Tibial nerve (tissue), 4 donors: Measurements from ENCODE around the gene DGKD. TPM values are rescaled to one million over a fixed set of nuclear protein-coding genes. Genes with fewer than 3 reads are reported as not detected.

Experiments used
- DNase-seq, 2 donors: peaks; one replicate each; pipeline ENCODE4 v3.0.0-alpha.2; 2019; ENCODE audit warnings: low spot score in 2 of 2
- H3K27ac ChIP-seq, 4 donors: fragments of 200-600 bp; sonication (generic) in 3 of 4; one replicate each; pipeline ENCODE4 v1.5.1; 2017 to 2019; ENCODE audit warnings: mild to moderate bottlenecking in 1 of 4
- H3K27me3 ChIP-seq, 2 donors: fragments of 200-600 bp; sonication (generic) in 1 of 2; one replicate each; pipeline versions ENCODE4 v1.5.1 to v1.6.0; 2017 to 2019
- H3K36me3 ChIP-seq, 3 donors: fragments of 200-600 bp; sonication (generic); one replicate each; pipeline ENCODE4 v1.5.1; 2018 to 2019
- H3K4me1 ChIP-seq, 4 donors: fragments of 200-600 bp; sonication (generic) in 3 of 4; one replicate each; pipeline ENCODE4 v1.5.1; 2017 to 2019
- H3K4me3 ChIP-seq, 4 donors: fragments of 200-600 bp; sonication (generic) in 3 of 4; one replicate each; pipeline ENCODE4 v1.5.1; 2017 to 2019; ENCODE audit warnings: mild to moderate bottlenecking in 1 of 4, moderate library complexity in 1 of 4
- H3K9me3 ChIP-seq, 4 donors: fragments of 200-600 bp; sonication (generic) in 3 of 4; one replicate each; pipeline ENCODE4 v1.5.1; 2017 to 2019
- CTCF ChIP-seq, 5 experiments: fragments of 200-600 bp in 3 of 5; fragments of 450-650 bp in 2 of 5; sonication (generic) in 3 of 5; IDR thresholded peaks; one replicate each; pipeline ENCODE4 v1.5.1; 2016 to 2019; ENCODE audit warnings: antibody characterized with exemption in 5 of 5, mild to moderate bottlenecking in 3 of 5, moderate library complexity in 2 of 5
- EP300 ChIP-seq, 2 donors: sonication (generic); formaldehyde crosslinking; IDR thresholded peaks; one replicate each; pipeline ENCODE4 v1.6.1; 2017; ENCODE audit warnings: antibody characterized with exemption in 2 of 2, mild to moderate bottlenecking in 1 of 2
- POLR2A ChIP-seq, 2 donors: fragments of 450-650 bp; IDR thresholded peaks; one replicate each; pipeline ENCODE4 v1.6.1; 2017; ENCODE audit warnings: antibody characterized with exemption in 2 of 2, mild to moderate bottlenecking in 2 of 2, moderate library complexity in 2 of 2
- WGBS, 2 donors: methylation state at CpG; one replicate each; pipeline ENCODE4 v1.1.5; 2018; 5-methylcytosine and 5-hydroxymethylcytosine counted together
- total RNA-seq, 4 donors: library from RNA; depleted of rRNA; stranded (reverse); fragments of >200 nt; gene quantifications; one replicate each; pipeline ENCODE4 v1.1.0, GENCODE V29; 2016

Gene DGKD
- total RNA-seq, 4 donors from 2014 or later, result 6.5 to 11.7 (median 7.4) TPM

- no peaks in the 10 kb centered on the region for H3K9me3 ChIP-seq
- TF ChIP-seq CTCF (IDR thresholded peaks at IDR 0.05) (no peak), POLR2A (IDR thresholded peaks at IDR 0.05) (no peak), EP300 (IDR thresholded peaks at IDR 0.05) (no peak)
- 73 to 78% methylated on average over 10 of the region's 10 CpGs for WGBS, 2 donors
- H3K4me3 ChIP-seq, result no peak overlapping the region
- H3K4me1 ChIP-seq, result no peaks in the 10 kb centered on the region
- H3K27me3 ChIP-seq, result no peaks in the 10 kb centered on the region
- no peak overlapping the region for H3K27ac ChIP-seq
- peaks cover 0 to 8% (median 6%) of the 10 kb centered on the region in 3 donors for H3K36me3 ChIP-seq
- DNase-seq, result no peak
These were observed 21.4 kb downstream of the DGKD start for GRCh38 chr2:233375490-233376314.

- no peaks in the 10 kb centered on the region for H3K4me1 ChIP-seq
- H3K4me3 ChIP-seq, result no peak overlapping the region
- peaks cover 0 to 6% (median 0%) of the 10 kb centered on the region in 3 donors for H3K36me3 ChIP-seq
- 88 to 94% methylated on average over 6 of the region's 6 CpGs for WGBS, 2 donors
- H3K9me3 ChIP-seq, result no peaks in the 10 kb centered on the region
- no peak for DNase-seq
- no peak overlapping the region for H3K27ac ChIP-seq
- no peaks in the 10 kb centered on the region for H3K27me3 ChIP-seq
- TF ChIP-seq CTCF (IDR thresholded peaks at IDR 0.05) (no peak), POLR2A (IDR thresholded peaks at IDR 0.05) (no peak), EP300 (IDR thresholded peaks at IDR 0.05) (no peak)
These were observed 24.7 kb downstream of the DGKD start for GRCh38 chr2:233379034-233379433.

- WGBS, 2 donors, result 70 to 72% methylated on average over 1 of the region's 1 CpG
- no peak for DNase-seq
- no peak overlapping the region for H3K4me3 ChIP-seq
- no peaks in the 10 kb centered on the region for H3K9me3 ChIP-seq
- no peak for TF ChIP-seq POLR2A (IDR thresholded peaks at IDR 0.05)
- H3K27ac ChIP-seq, result no peak overlapping the region
- H3K36me3 ChIP-seq, result peaks cover 0 to 2% (median 0%) of the 10 kb centered on the region in 3 donors
- H3K4me1 ChIP-seq, result no peaks in the 10 kb centered on the region
- no peaks in the 10 kb centered on the region for H3K27me3 ChIP-seq
These were observed 25.1 kb downstream of the DGKD start for GRCh38 chr2:233379441-233379840.

GRCh38 chr2:233380132-233380895 lies 26.0 kb downstream of the DGKD start:
- TF ChIP-seq POLR2A (IDR thresholded peaks at IDR 0.05) (no peak), CTCF (IDR thresholded peaks at IDR 0.05) (no peak), EP300 (IDR thresholded peaks at IDR 0.05) (no peak)
- H3K27ac ChIP-seq, result no peak overlapping the region
- H3K4me3 ChIP-seq, result no peak overlapping the region
- peaks cover 0 to 7% (median 0%) of the 10 kb centered on the region in 4 donors for H3K4me1 ChIP-seq
- no peaks in the 10 kb centered on the region for H3K27me3 ChIP-seq
- WGBS, 2 donors, result 94% methylated on average over 13 of the region's 13 CpGs
- no peaks in the 10 kb centered on the region for H3K36me3 ChIP-seq
- DNase-seq, result no peak
- H3K9me3 ChIP-seq, result no peaks in the 10 kb centered on the region

GRCh38 chr2:233380995-233381637 lies 26.8 kb downstream of the DGKD start:
- H3K27me3 ChIP-seq, result no peaks in the 10 kb centered on the region
- peaks cover 0 to 7% (median 2%) of the 10 kb centered on the region in 4 donors for H3K4me1 ChIP-seq
- DNase-seq, result no peak
- TF ChIP-seq CTCF (IDR thresholded peaks at IDR 0.05) (no peak), EP300 (IDR thresholded peaks at IDR 0.05) (no peak), POLR2A (IDR thresholded peaks at IDR 0.05) (no peak)
- no peak overlapping the region for H3K27ac ChIP-seq
- no peak overlapping the region for H3K4me3 ChIP-seq
- 91 to 94% methylated on average over 11 of the region's 11 CpGs for WGBS, 2 donors
- H3K36me3 ChIP-seq, result no peaks in the 10 kb centered on the region
- H3K9me3 ChIP-seq, result no peaks in the 10 kb centered on the region
